GM12873 (cell line): ENCODE results near the gene PCDH9.

Experiments used
- TF ChIP-seq, protein P1 (sequence below): IDR thresholded peaks from 2 replicates; pipeline ENCODE4 v1.5.1; 2012; ENCODE audit warnings: low read depth, mild to moderate bottlenecking, moderate library complexity, low read length, control low read depth; ENCODE audit not compliant: insufficient read depth; ENCODE audit errors: missing control alignments

PCDH9 gene

GRCh38 chr13:67125681-67126080, 104.5 kb downstream of the PCDH9 start:
- TF ChIP-seq, protein P1, sequence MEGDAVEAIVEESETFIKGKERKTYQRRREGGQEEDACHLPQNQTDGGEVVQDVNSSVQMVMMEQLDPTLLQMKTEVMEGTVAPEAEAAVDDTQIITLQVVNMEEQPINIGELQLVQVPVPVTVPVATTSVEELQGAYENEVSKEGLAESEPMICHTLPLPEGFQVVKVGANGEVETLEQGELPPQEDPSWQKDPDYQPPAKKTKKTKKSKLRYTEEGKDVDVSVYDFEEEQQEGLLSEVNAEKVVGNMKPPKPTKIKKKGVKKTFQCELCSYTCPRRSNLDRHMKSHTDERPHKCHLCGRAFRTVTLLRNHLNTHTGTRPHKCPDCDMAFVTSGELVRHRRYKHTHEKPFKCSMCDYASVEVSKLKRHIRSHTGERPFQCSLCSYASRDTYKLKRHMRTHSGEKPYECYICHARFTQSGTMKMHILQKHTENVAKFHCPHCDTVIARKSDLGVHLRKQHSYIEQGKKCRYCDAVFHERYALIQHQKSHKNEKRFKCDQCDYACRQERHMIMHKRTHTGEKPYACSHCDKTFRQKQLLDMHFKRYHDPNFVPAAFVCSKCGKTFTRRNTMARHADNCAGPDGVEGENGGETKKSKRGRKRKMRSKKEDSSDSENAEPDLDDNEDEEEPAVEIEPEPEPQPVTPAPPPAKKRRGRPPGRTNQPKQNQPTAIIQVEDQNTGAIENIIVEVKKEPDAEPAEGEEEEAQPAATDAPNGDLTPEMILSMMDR: no peak

DNA sequence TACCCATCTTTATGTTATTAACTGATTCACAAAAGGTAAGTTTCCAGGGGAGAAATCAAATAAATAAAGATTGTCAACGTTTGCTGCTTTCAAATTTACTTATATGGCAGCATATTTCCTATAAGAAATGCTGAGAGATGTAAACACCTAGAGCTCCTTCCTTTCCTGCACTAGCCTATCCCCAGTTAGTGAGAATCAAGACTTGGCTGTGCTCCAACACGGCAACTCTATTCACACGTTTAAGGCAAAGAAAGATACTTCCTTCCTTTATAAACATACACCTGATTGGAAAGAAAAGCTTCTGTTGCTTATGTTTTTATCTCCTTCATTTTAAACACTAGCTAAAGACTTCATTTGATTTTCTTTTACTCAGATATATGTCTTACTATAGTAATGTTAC, 107.0 kb downstream of the PCDH9 start:
- TF ChIP-seq, protein P1: no peak

DNA sequence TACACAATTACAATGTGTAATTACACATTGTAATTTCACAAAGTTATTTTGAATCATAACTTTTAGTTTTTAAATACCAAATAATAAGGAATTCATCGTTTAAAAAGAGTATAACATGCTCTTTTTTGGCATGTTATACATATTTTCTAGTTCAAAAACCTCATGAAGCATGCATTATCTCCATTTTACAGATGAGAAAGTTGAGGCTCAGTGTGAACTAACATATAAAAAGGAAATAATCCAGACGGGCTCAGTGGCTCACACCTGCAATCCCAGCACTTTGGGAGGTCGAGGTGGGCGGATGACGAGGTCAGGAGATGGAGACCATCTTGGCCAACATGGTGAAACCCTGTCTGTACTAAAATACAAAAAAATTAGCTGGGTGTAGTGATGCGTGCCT, 107.9 kb downstream of the PCDH9 start:
- TF ChIP-seq, protein P1: no peak

- TF ChIP-seq, protein P1: no peak
These were observed 109.1 kb downstream of the PCDH9 start for GRCh38 chr13:67120872-67121531.

DNA sequence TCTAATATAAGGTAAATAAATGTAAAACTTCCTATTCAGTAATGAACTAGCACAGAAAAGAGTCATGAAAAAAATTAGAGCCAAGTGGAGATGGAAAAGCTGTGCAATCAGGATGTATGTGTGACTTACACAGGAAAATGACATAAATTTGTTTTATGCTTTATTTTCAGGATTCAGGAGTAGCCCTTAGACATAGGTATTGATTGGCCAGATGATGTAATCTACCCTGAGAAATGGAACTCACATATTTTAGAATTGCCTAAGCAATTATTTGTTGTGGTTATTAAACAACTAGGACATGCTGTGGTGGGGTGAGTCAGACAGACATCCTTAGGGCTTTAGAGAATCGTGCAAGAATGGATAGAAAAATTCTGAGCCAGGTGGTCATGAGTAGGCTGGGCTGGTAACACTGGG, 110.6 kb downstream of the PCDH9 start:
- TF ChIP-seq, protein P1: no peak

DNA sequence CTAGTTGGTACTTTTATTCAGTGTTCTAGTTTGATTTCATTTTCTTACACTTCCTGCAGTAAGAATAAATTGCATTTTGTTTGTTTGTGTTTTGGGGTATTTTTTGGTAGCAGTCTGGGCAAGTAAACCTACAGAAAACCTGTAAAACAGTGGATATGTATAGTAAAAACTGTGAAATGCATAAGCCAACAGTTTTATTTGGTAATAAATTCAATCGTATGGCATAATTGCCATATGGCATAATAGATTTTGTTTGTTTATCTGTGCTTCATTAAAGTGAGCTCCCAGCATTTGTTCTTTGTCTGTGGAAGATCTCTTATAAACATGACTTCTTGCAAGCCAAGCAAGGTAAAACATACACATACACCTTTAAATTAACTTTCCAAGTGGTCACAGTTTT, 111.9 kb downstream of the PCDH9 start:
- TF ChIP-seq, protein P1: no peak

GRCh38 chr13:67117010-67117550, 113.1 kb downstream of the PCDH9 start:
- TF ChIP-seq, protein P1: no peak
